MCF 10A (cell line): ENCODE measurements around the gene TDP1. TPM values are rescaled to one million over a fixed set of nuclear protein-coding genes. Genes with fewer than 3 reads are reported as not detected.

ENCODE experiments used
- BruUV-seq: library from RNA; stranded (reverse); fragments of 400-500 nt; replicated peaks from 2 replicates; lab custom pipeline; 2021; lab: Mats Ljungman, UMichigan
- CTCF ChIA-PET: fragments of 300-600 bp; sonication (Branson Sonifier 250); formaldehyde crosslinking; extraction: SDS; loops from one replicate; lab custom pipeline; 2021; ENCODE audit warnings: antibody characterized with exemption, inconsistent platforms; lab: Yijun Ruan, JAX
- POLR2A ChIA-PET: fragments of 300-600, 350-650 bp; sonication (Branson Sonifier 250); formaldehyde crosslinking; extraction: SDS; loops from one replicate; lab custom pipeline; 2020; ENCODE audit warnings: antibody characterized with exemption, inconsistent platforms; lab: Yijun Ruan, JAX
- DNase-seq: peaks from one replicate; pipeline ENCODE4 v3.0.0-alpha.2; 2018; ENCODE audit not compliant: unreplicated experiment
- H3K27ac Mint-ChIP-seq: one replicate; pipeline ENCODE4 v1.8.0; 2022; ENCODE audit warnings: mild to moderate bottlenecking, low read depth, mixed read lengths; ENCODE audit not compliant: unreplicated experiment
- H3K27me3 Mint-ChIP-seq: one replicate; pipeline ENCODE4 v1.8.0; 2022; ENCODE audit warnings: mixed read lengths; ENCODE audit not compliant: insufficient read depth, unreplicated experiment
- H3K36me3 Mint-ChIP-seq: one replicate; pipeline ENCODE4 v1.8.0; 2022; ENCODE audit warnings: mild to moderate bottlenecking, moderate library complexity, mixed read lengths; ENCODE audit not compliant: insufficient read depth, unreplicated experiment
- H3K4me1 Mint-ChIP-seq: one replicate; pipeline ENCODE4 v1.8.0; 2022; ENCODE audit warnings: mixed read lengths; ENCODE audit not compliant: insufficient read depth, unreplicated experiment
- H3K4me3 Mint-ChIP-seq: one replicate; pipeline ENCODE4 v1.8.0; 2022; ENCODE audit warnings: mild to moderate bottlenecking, moderate library complexity, mixed read lengths; ENCODE audit not compliant: unreplicated experiment
- H3K9me3 Mint-ChIP-seq: one replicate; pipeline ENCODE4 v1.8.0; 2022; ENCODE audit warnings: mixed read lengths; ENCODE audit not compliant: unreplicated experiment
- intact Hi-C: fragments of 100-400 bp; cut with micrococcal nuclease; formaldehyde crosslinking; loops from 2 replicates; pipeline ENCODE4 v1.14.1; 2022
- total RNA-seq: library from RNA; stranded (reverse); gene quantifications from 2 replicates; pipeline ENCODE4 v1.2.3, GENCODE V29; 2022
- TF ChIP-seq, protein P1 (sequence below): fragments of 200-600 bp; IDR thresholded peaks from one replicate; pipeline ENCODE4 v1.8.0; 2022; ENCODE audit warnings: antibody characterized with exemption, mild to moderate bottlenecking; ENCODE audit not compliant: unreplicated experiment

Gene TDP1
- total RNA-seq, 1 experiment from 2014 or later = 16.3 TPM

GRCh38 chr14:89908712-89909450 lies 46.8 kb upstream of the TDP1 start:
- Mint-ChIP-seq H3K27ac (no peak overlapping the region), H3K27me3 (no peaks in the 10 kb centered on the region), H3K9me3 (no peaks in the 10 kb centered on the region), H3K4me1 (no peaks in the 10 kb centered on the region), H3K36me3 (no peaks in the 10 kb centered on the region), H3K4me3 (no peak overlapping the region)
- CTCF ChIA-PET = interaction anchor here (0.6 to 1.6 kb wide), 6 partner anchors 10 to 883 kb away, joined by 3 to 4 read pairs (median 4); no protein-coding TSS in a partner anchor
- peak; percentile 35 for DNase-seq
- BruUV-seq = no TSS peak
- TF ChIP-seq, protein P1, sequence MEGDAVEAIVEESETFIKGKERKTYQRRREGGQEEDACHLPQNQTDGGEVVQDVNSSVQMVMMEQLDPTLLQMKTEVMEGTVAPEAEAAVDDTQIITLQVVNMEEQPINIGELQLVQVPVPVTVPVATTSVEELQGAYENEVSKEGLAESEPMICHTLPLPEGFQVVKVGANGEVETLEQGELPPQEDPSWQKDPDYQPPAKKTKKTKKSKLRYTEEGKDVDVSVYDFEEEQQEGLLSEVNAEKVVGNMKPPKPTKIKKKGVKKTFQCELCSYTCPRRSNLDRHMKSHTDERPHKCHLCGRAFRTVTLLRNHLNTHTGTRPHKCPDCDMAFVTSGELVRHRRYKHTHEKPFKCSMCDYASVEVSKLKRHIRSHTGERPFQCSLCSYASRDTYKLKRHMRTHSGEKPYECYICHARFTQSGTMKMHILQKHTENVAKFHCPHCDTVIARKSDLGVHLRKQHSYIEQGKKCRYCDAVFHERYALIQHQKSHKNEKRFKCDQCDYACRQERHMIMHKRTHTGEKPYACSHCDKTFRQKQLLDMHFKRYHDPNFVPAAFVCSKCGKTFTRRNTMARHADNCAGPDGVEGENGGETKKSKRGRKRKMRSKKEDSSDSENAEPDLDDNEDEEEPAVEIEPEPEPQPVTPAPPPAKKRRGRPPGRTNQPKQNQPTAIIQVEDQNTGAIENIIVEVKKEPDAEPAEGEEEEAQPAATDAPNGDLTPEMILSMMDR = no peak
- intact Hi-C loops = no loop called here
- POLR2A ChIA-PET = no interaction called here

- no peaks in the 10 kb centered on the region for H3K36me3 Mint-ChIP-seq
- TF ChIP-seq, protein P1 = no peak
- CTCF ChIA-PET = interaction anchor here (0.8 to 1.0 kb wide), 3 partner anchors 512 to 882 kb away, joined by 4 read pairs; no protein-coding TSS in a partner anchor
- no peak overlapping the region for H3K4me3 Mint-ChIP-seq
- no peak overlapping the region for H3K27ac Mint-ChIP-seq
- no peaks in the 10 kb centered on the region for H3K27me3 Mint-ChIP-seq
- H3K9me3 Mint-ChIP-seq = no peaks in the 10 kb centered on the region
- BruUV-seq = no TSS peak
- no peaks in the 10 kb centered on the region for H3K4me1 Mint-ChIP-seq
- intact Hi-C loops = no loop called here
- POLR2A ChIA-PET = no interaction called here
- no peak for DNase-seq
Observed at GRCh38 chr14:89909586-89909985, 46.1 kb upstream of the TDP1 start.

DNA sequence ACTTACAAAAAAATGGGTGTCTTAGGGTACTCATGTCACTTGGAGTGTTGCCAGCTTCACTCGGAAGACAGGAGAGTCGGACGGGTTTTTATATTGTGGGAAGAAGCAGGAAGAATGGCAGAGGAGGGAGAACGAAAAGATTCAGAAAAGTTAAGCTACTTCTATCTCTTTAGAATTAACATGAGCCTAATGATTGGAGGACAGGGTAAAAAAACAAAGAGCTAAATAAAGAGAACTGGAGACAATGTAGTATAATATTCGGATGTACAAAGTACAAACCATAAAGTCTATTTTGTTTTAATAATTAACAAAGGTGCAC lies 45.1 kb upstream of the TDP1 start:
- intact Hi-C loops = no loop called here
- TF ChIP-seq, protein P1 = no peak
- no TSS peak for BruUV-seq
- no peak for DNase-seq
- Mint-ChIP-seq H3K27ac (no peak overlapping the region), H3K27me3 (no peaks in the 10 kb centered on the region), H3K36me3 (no peaks in the 10 kb centered on the region), H3K4me3 (no peak overlapping the region), H3K4me1 (no peaks in the 10 kb centered on the region), H3K9me3 (no peaks in the 10 kb centered on the region)
- CTCF ChIA-PET = interaction anchor here (0.6 to 1.2 kb wide), 6 partner anchors 12 to 882 kb away, joined by 3 to 4 read pairs (median 3); no protein-coding TSS in a partner anchor
- POLR2A ChIA-PET = interaction anchor here (0.8 to 1.0 kb wide), 2 partner anchors 45 to 346 kb away, joined by 4 read pairs; partner anchors contain the start of gene TDP1

DNA sequence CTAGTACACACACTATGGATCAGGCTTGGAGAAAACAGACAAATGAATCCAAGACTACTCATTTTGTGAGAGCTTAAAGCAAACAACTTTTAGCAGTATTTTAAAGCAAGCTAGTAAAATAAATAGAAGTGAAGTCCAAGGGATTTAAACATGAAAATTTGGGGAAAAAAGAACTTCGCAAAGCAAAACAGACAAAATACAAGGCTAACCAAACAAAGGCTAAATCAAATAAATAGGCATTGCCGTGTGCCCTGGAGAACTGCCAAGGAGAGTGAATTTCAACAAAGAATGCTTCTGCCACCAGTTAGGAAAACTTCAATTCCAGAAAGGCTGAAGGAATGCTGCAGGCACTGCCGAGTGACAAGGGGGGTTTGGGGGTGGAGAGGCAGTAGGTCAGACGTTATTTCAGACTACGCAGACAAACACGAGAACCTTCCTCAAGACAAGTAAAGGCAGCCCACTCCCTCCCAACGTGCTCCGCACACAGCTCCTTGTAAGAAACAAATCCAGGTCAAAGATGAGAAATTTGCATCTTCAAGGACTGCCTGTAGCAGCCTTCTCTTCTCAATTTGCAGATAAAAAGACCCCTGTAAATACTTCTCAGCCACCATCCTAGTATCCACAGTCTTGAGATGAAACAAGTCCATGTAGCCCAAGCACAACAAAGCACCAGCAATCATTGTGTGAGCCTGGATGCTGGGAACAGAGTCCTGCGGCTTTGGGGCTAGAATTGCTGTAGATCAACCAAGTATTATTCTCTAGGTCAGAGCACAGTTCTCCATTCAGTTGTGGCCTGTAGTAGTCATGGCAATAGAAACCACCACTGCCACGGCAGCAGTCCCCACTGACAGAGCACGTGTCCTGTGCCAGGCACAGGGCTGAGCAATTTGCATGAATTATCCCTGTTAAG lies 44.5 kb upstream of the TDP1 start:
- ChIA-PET CTCF (interaction anchor here (0.6 to 4.0 kb wide), 6 partner anchors 12 to 883 kb away, joined by 3 to 23 read pairs (median 3); no protein-coding TSS in a partner anchor), POLR2A (interaction anchor here (0.8 to 1.0 kb wide), 2 partner anchors 44 to 346 kb away, joined by 4 read pairs; partner anchors contain the start of gene TDP1)
- no peaks in the 10 kb centered on the region for H3K4me1 Mint-ChIP-seq
- no TSS peak for BruUV-seq
- no peak overlapping the region for H3K27ac Mint-ChIP-seq
- DNase-seq = peak; percentile 23
- H3K9me3 Mint-ChIP-seq = no peaks in the 10 kb centered on the region
- no peaks in the 10 kb centered on the region for H3K36me3 Mint-ChIP-seq
- TF ChIP-seq, protein P1 = no peak
- H3K27me3 Mint-ChIP-seq = no peaks in the 10 kb centered on the region
- intact Hi-C loops = no loop called here
- H3K4me3 Mint-ChIP-seq = no peak overlapping the region
